K562 (cell line): ENCODE measurements around the gene DMD.

Experiments
- ARNT ChIP-seq, 2 experiments: fragments of 450-650 bp; IDR thresholded peaks; 2 replicates each; pipeline ENCODE4 v1.6.1; 2016; ENCODE audit warnings: mild to moderate bottlenecking in 1 of 2
- CBFB ChIP-seq: sonication (generic); formaldehyde crosslinking; IDR thresholded peaks from 2 replicates; pipeline ENCODE4 v1.4.0; 2020; ENCODE audit warnings: mild to moderate bottlenecking, missing genetic modification reagents
- CREB1 ChIP-seq, 2 experiments: sonication (generic) in 1 of 2; formaldehyde crosslinking in 1 of 2; IDR thresholded peaks; 2 replicates each; pipeline versions ENCODE4 v1.6.1 to v1.8.0; 2012 to 2022; ENCODE audit warnings: inconsistent platforms in 1 of 2, mild to moderate bottlenecking in 1 of 2, missing genetic modification reagents in 1 of 2, moderate library complexity in 1 of 2
- CTCF ChIP-seq, 3 experiments: IDR thresholded peaks in 2 of 3; conservative IDR thresholded peaks in 1 of 3; 2 replicates each; pipeline ENCODE4 v1.5.1; 2011 to 2012; ENCODE audit warnings: low read length in 3 of 3, mild to moderate bottlenecking in 3 of 3, control low read depth in 2 of 3, improper control_type of control experiment in 1 of 3, inconsistent platforms in 1 of 3, low read depth in 1 of 3, mixed read lengths in 1 of 3, moderate library complexity in 1 of 3; ENCODE audit not compliant: insufficient read depth in 2 of 3
- JUND ChIP-seq, 2 experiments: IDR thresholded peaks; 2 replicates in 1 of 2; 3 replicates in 1 of 2; pipeline ENCODE4 v1.6.1; 2011; ENCODE audit warnings: borderline replicate concordance in 2 of 2, low read depth in 2 of 2, low read length in 2 of 2, improper control_type of control experiment in 1 of 2, missing biosample characterization in 1 of 2, missing genetic modification characterization in 1 of 2, missing genetic modification reagents in 1 of 2
- RAD21 ChIP-seq, 2 experiments: fragments of 250-450 bp in 1 of 2; fragments of 450-650 bp in 1 of 2; sonication (Bioruptor Pico) in 1 of 2; formaldehyde crosslinking in 1 of 2; IDR thresholded peaks in 1 of 2; conservative IDR thresholded peaks in 1 of 2; 2 replicates each; pipeline versions ENCODE4 v1.4.0 to v1.8.0; 2020 to 2022; ENCODE audit warnings: mild to moderate bottlenecking in 2 of 2, moderate library complexity in 1 of 2
- TAF1 ChIP-seq: IDR thresholded peaks from 2 replicates; pipeline ENCODE4 v1.6.1; 2011; ENCODE audit warnings: mild to moderate bottlenecking, low read length, moderate library complexity; ENCODE audit not compliant: insufficient read depth, control insufficient read depth, severe bottlenecking; ENCODE audit errors: extremely low read depth
- USF1 ChIP-seq: sonication (generic); formaldehyde crosslinking; IDR thresholded peaks from 2 replicates; pipeline ENCODE4 v1.9.0; 2022; ENCODE audit warnings: mild to moderate bottlenecking, missing genetic modification reagents
- ZBTB12 ChIP-seq: fragments of 250-450 bp; sonication (Bioruptor Pico); IDR thresholded peaks from 2 replicates; pipeline ENCODE4 v1.4.0; 2020

GRCh38 chrX:31588355-31588754 lies 1623.0 kb downstream of the DMD start:
- TF ChIP-seq USF1 (CRISPR knock-in tag) (no peak), ZBTB12 (CRISPR knock-in tag) (no peak), CREB1 (IDR thresholded peaks at IDR 0.05) (no peak), CREB1 (CRISPR knock-in tag; IDR thresholded peaks at IDR 0.05) (no peak), ARNT (IDR thresholded peaks at IDR 0.05) (no peak), CTCF (IDR thresholded peaks at IDR 0.05 in 2 of 3, conservative IDR thresholded peaks at IDR 0.05 in 1 of 3; ENCODE audit: insufficient read depth in 2 of 3, low read depth in 1 of 3, low read length in 3 of 3) (no peak), JUND (IDR thresholded peaks at IDR 0.05; ENCODE audit: borderline replicate concordance, low read depth, low read length) (no peak), JUND (tag; IDR thresholded peaks at IDR 0.05; ENCODE audit: borderline replicate concordance, low read depth, low read length) (no peak), RAD21 (CRISPR knock-in tag; conservative IDR thresholded peaks at IDR 0.05 in 1 of 2, IDR thresholded peaks at IDR 0.05 in 1 of 2) (no peak), TAF1 (no peak), CBFB (CRISPR knock-in tag) (no peak)
